Right atrium auricular region (tissue), 2 donors: ENCODE results near the gene ANKRD55. TPM values are rescaled to one million over a fixed set of nuclear protein-coding genes. Genes with fewer than 3 reads are reported as not detected.
"Not testable (repeated sequence)": the region's sequence is repeated elsewhere in the genome, so short reads cannot be mapped to it uniquely, and the experiment has no call there.

ENCODE experiments used
- DNase-seq: peaks from one replicate; pipeline ENCODE4 v3.0.0-alpha.2; 2019; ENCODE audit warnings: low spot score
- H3K27ac ChIP-seq, 2 donors: fragments of 200-600 bp; sonication (generic); 1 replicate in 1 of 2; 2 replicates in 1 of 2; pipeline ENCODE4 v1.5.1; 2016 to 2019
- H3K27me3 ChIP-seq, 2 donors: fragments of 200-600 bp; sonication (generic); one replicate each; pipeline versions ENCODE4 v1.5.1 to v1.6.0; 2017 to 2019
- H3K36me3 ChIP-seq: fragments of 200-600 bp; sonication (generic); one replicate; pipeline ENCODE4 v1.5.1; 2016
- H3K4me1 ChIP-seq, 2 donors: fragments of 200-600 bp; sonication (generic); one replicate each; pipeline versions ENCODE4 v1.5.1 to v1.6.0; 2017 to 2019
- H3K4me3 ChIP-seq, 2 donors: fragments of 200-600 bp; sonication (generic); 1 replicate in 1 of 2; 2 replicates in 1 of 2; pipeline ENCODE4 v1.5.1; 2017 to 2019; ENCODE audit warnings: mild to moderate bottlenecking in 1 of 2, moderate library complexity in 1 of 2
- H3K9me3 ChIP-seq, 2 donors: fragments of 200-600 bp; sonication (generic); one replicate each; pipeline ENCODE4 v1.5.1; 2019
- CTCF ChIP-seq, 2 donors: fragments of 200-600 bp; sonication (generic); IDR thresholded peaks; one replicate each; pipeline ENCODE4 v1.5.1; 2019; ENCODE audit warnings: antibody characterized with exemption in 2 of 2
- total RNA-seq, 2 donors: library from RNA; depleted of rRNA; stranded (reverse); fragments of >200 nt; gene quantifications; one replicate each; pipeline ENCODE4 v1.1.0, GENCODE V29; 2016

The ANKRD55 gene
- total RNA-seq, 2 donors from 2014 or later = 0.20 TPM; not detected in 1

- H3K27ac ChIP-seq = no peak overlapping the region
- H3K27me3 ChIP-seq = no peaks in the 10 kb centered on the region
- no peaks in the 10 kb centered on the region for H3K4me1 ChIP-seq
- H3K9me3 ChIP-seq = no peaks in the 10 kb centered on the region
- DNase-seq = no peak
- no peak overlapping the region for H3K4me3 ChIP-seq
- TF ChIP-seq CTCF (IDR thresholded peaks at IDR 0.05) = no peak
- H3K36me3 ChIP-seq = no peaks in the 10 kb centered on the region
Observed at GRCh38 chr5:56090793-56091460, 142.2 kb downstream of the ANKRD55 start.

GRCh38 chr5:56088967-56089829, 143.9 kb downstream of the ANKRD55 start:
- DNase-seq = no peak
- no peaks in the 10 kb centered on the region for H3K36me3 ChIP-seq
- TF ChIP-seq CTCF (IDR thresholded peaks at IDR 0.05) = no peak
- H3K27ac ChIP-seq = no peak overlapping the region
- no peaks in the 10 kb centered on the region for H3K27me3 ChIP-seq
- no peak overlapping the region for H3K4me3 ChIP-seq
- no peaks in the 10 kb centered on the region for H3K9me3 ChIP-seq
- peaks cover 0 to 17% of the 10 kb centered on the region in 2 donors for H3K4me1 ChIP-seq

GRCh38 chr5:56088431-56088949, 144.6 kb downstream of the ANKRD55 start:
- Histone ChIP-seq H3K4me3 (no peak overlapping the region), H3K9me3 (no peaks in the 10 kb centered on the region), H3K27me3 (no peaks in the 10 kb centered on the region), H3K36me3 (no peaks in the 10 kb centered on the region), H3K27ac (no peak overlapping the region), H3K4me1 (peaks cover 0 to 17% of the 10 kb centered on the region in 2 donors)
- TF ChIP-seq CTCF (IDR thresholded peaks at IDR 0.05) = no peak
- no peak for DNase-seq

- H3K27ac ChIP-seq = no peak overlapping the region
Observed at GRCh38 chr5:56085193-56085592, 147.9 kb downstream of the ANKRD55 start.

GRCh38 chr5:56083286-56083854, 149.8 kb downstream of the ANKRD55 start:
- Histone ChIP-seq H3K9me3 (no peaks in the 10 kb centered on the region), H3K27me3 (no peaks in the 10 kb centered on the region), H3K4me3 (no peak overlapping the region), H3K36me3 (no peaks in the 10 kb centered on the region), H3K27ac (no peak overlapping the region), H3K4me1 (peaks cover 0 to 21% of the 10 kb centered on the region in 2 donors)
- no peak for TF ChIP-seq CTCF (IDR thresholded peaks at IDR 0.05)
- no peak for DNase-seq

More at GRCh38 chr5:56085193-56085592, 147.9 kb downstream of the ANKRD55 start:
- H3K27me3 ChIP-seq = no peaks in the 10 kb centered on the region
- peaks cover 0 to 17% of the 10 kb centered on the region in 2 donors for H3K4me1 ChIP-seq
- no peak overlapping the region for H3K4me3 ChIP-seq
- no peaks in the 10 kb centered on the region for H3K9me3 ChIP-seq
- no peak for DNase-seq
- no peaks in the 10 kb centered on the region for H3K36me3 ChIP-seq
- no peak for TF ChIP-seq CTCF (IDR thresholded peaks at IDR 0.05)

GRCh38 chr5:56081053-56081642, 152.0 kb downstream of the ANKRD55 start:
- H3K27me3 ChIP-seq, H3K36me3 ChIP-seq, H3K9me3 ChIP-seq, H3K27ac ChIP-seq, H3K4me3 ChIP-seq, DNase-seq: not testable (repeated sequence)
- peaks cover 0 to 24% of the 10 kb centered on the region in 2 donors for H3K4me1 ChIP-seq
